Activated T-cell treated with anti-CD3 and anti-CD28 coated beads, Interleukin-2, amount 50 U/mL, for 4 hours (primary cell): ENCODE results near the gene MALAT1. TPM values are rescaled to one million over a fixed set of nuclear protein-coding genes. Genes with fewer than 3 reads are reported as not detected.
"Not testable (repeated sequence)": the region's sequence is repeated elsewhere in the genome, so short reads cannot be mapped to it uniquely, and the experiment has no call there.

Experiments used
- ATAC-seq, 2 donors: fragments of 200-7000 bp; cut with Tn5 transposase; one replicate each; pipeline ENCODE4 v1.10.0; 2021
- DNase-seq: peaks from one replicate; pipeline ENCODE4 v3.0.0-alpha.2; 2020
- H3K27me3 Mint-ChIP-seq: one replicate; pipeline ENCODE4 v1.8.0; 2021; ENCODE audit warnings: low read depth, mixed read lengths
- H3K36me3 Mint-ChIP-seq: one replicate; pipeline ENCODE4 v1.8.0; 2022; ENCODE audit warnings: mixed read lengths; ENCODE audit not compliant: insufficient read depth
- H3K4me1 Mint-ChIP-seq: one replicate; pipeline ENCODE4 v1.8.0; 2021; ENCODE audit warnings: low read depth, mixed read lengths
- H3K4me3 Mint-ChIP-seq: one replicate; pipeline ENCODE4 v1.8.0; 2021; ENCODE audit warnings: mild to moderate bottlenecking, moderate library complexity, mixed read lengths
- H3K9me3 Mint-ChIP-seq: one replicate; pipeline ENCODE4 v1.8.0; 2021; ENCODE audit warnings: mixed read lengths
- total RNA-seq, 3 donors: library from RNA; stranded (reverse); gene quantifications; one replicate each; pipeline ENCODE4 v1.2.1, GENCODE V29; 2021

The MALAT1 gene
- total RNA-seq, 3 donors from 2014 or later = 3,100 to 4,455 (median 3,753) TPM

GRCh38 chr11:65472588-65473277, 26.1 kb upstream of the MALAT1 start:
- not testable (repeated sequence) for ATAC-seq

GRCh38 chr11:65473278-65473860, 25.5 kb upstream of the MALAT1 start:
- DNase-seq (no peak), ATAC-seq (no peak)
- Mint-ChIP-seq H3K4me3 (no peak overlapping the region), H3K27me3 (no peaks in the 10 kb centered on the region), H3K4me1 (peaks cover 35% of the 10 kb centered on the region), H3K9me3 (no peaks in the 10 kb centered on the region), H3K36me3 (no peaks in the 10 kb centered on the region)

More at GRCh38 chr11:65472588-65473277, 26.1 kb upstream of the MALAT1 start:
- H3K27me3 Mint-ChIP-seq, H3K36me3 Mint-ChIP-seq, DNase-seq, H3K9me3 Mint-ChIP-seq: not testable (repeated sequence)
- H3K4me1 Mint-ChIP-seq = peaks cover 38% of the 10 kb centered on the region
- peak overlapping the region; percentile 65 for H3K4me3 Mint-ChIP-seq

GRCh38 chr11:65474864-65475263, 24.0 kb upstream of the MALAT1 start:
- H3K27me3 Mint-ChIP-seq = no peaks in the 10 kb centered on the region
- H3K9me3 Mint-ChIP-seq = no peaks in the 10 kb centered on the region
- H3K4me1 Mint-ChIP-seq = peaks cover 33% of the 10 kb centered on the region
- DNase-seq (no peak), ATAC-seq (no peak)
- H3K4me3 Mint-ChIP-seq = peak overlapping the region; percentile 33
- no peaks in the 10 kb centered on the region for H3K36me3 Mint-ChIP-seq

GRCh38 chr11:65476632-65477148, 22.2 kb upstream of the MALAT1 start:
- H3K4me3 Mint-ChIP-seq = peak overlapping the region; percentile 97
- DNase-seq = no peak
- no peaks in the 10 kb centered on the region for H3K36me3 Mint-ChIP-seq
- ATAC-seq = no peak
- peaks cover 27% of the 10 kb centered on the region for H3K4me1 Mint-ChIP-seq
- H3K27me3 Mint-ChIP-seq = no peaks in the 10 kb centered on the region
- H3K9me3 Mint-ChIP-seq = no peaks in the 10 kb centered on the region

- H3K4me1 Mint-ChIP-seq = peaks cover 21% of the 10 kb centered on the region
- H3K36me3 Mint-ChIP-seq = no peaks in the 10 kb centered on the region
- no peaks in the 10 kb centered on the region for H3K9me3 Mint-ChIP-seq
- peak; percentile 89 for DNase-seq
- H3K4me3 Mint-ChIP-seq = peak overlapping the region; percentile 97
- H3K27me3 Mint-ChIP-seq = no peaks in the 10 kb centered on the region
- peak; percentile 88 to 90 for ATAC-seq
Measured at GRCh38 chr11:65477149-65477965, 21.5 kb upstream of the MALAT1 start.

- peaks cover 17% of the 10 kb centered on the region for H3K4me1 Mint-ChIP-seq
- H3K9me3 Mint-ChIP-seq = no peaks in the 10 kb centered on the region
- no peak overlapping the region for H3K4me3 Mint-ChIP-seq
- H3K36me3 Mint-ChIP-seq = no peaks in the 10 kb centered on the region
- no peak for DNase-seq
- no peaks in the 10 kb centered on the region for H3K27me3 Mint-ChIP-seq
- no peak for ATAC-seq
Measured at GRCh38 chr11:65478388-65479183, 20.3 kb upstream of the MALAT1 start.

GRCh38 chr11:65479184-65480145, 19.4 kb upstream of the MALAT1 start:
- Mint-ChIP-seq H3K27me3 (no peaks in the 10 kb centered on the region), H3K4me3 (no peak overlapping the region), H3K4me1 (peaks cover 17% of the 10 kb centered on the region), H3K9me3 (no peaks in the 10 kb centered on the region), H3K36me3 (no peaks in the 10 kb centered on the region)
- no peak for ATAC-seq
- no peak for DNase-seq

- peaks cover 10% of the 10 kb centered on the region for H3K4me1 Mint-ChIP-seq
Measured at GRCh38 chr11:65482306-65482850, 16.5 kb upstream of the MALAT1 start.

GRCh38 chr11:65485920-65486219, 13.0 kb upstream of the MALAT1 start:
- DNase-seq (no peak), ATAC-seq (no peak)
- no peaks in the 10 kb centered on the region for H3K9me3 Mint-ChIP-seq
- no peaks in the 10 kb centered on the region for H3K36me3 Mint-ChIP-seq
- no peaks in the 10 kb centered on the region for H3K27me3 Mint-ChIP-seq
- peaks cover 15% of the 10 kb centered on the region for H3K4me1 Mint-ChIP-seq
- H3K4me3 Mint-ChIP-seq = no peak overlapping the region

More at GRCh38 chr11:65482306-65482850, 16.5 kb upstream of the MALAT1 start:
- DNase-seq (no peak), ATAC-seq (no peak)
- H3K27me3 Mint-ChIP-seq = no peaks in the 10 kb centered on the region
- H3K36me3 Mint-ChIP-seq = no peaks in the 10 kb centered on the region
- no peak overlapping the region for H3K4me3 Mint-ChIP-seq
- no peaks in the 10 kb centered on the region for H3K9me3 Mint-ChIP-seq

GRCh38 chr11:65486570-65487466, 12.0 kb upstream of the MALAT1 start:
- Mint-ChIP-seq H3K9me3 (no peaks in the 10 kb centered on the region), H3K4me3 (no peak overlapping the region), H3K27me3 (no peaks in the 10 kb centered on the region), H3K4me1 (peaks cover 15% of the 10 kb centered on the region), H3K36me3 (no peaks in the 10 kb centered on the region)
- no peak for ATAC-seq
- DNase-seq = no peak

- ATAC-seq (peak; percentile 11 to 14), DNase-seq (no peak)
- H3K27me3 Mint-ChIP-seq = no peaks in the 10 kb centered on the region
- no peak overlapping the region for H3K4me3 Mint-ChIP-seq
- H3K36me3 Mint-ChIP-seq = no peaks in the 10 kb centered on the region
- H3K4me1 Mint-ChIP-seq = peaks cover 20% of the 10 kb centered on the region
- H3K9me3 Mint-ChIP-seq = no peaks in the 10 kb centered on the region
Measured at GRCh38 chr11:65487467-65488272, 11.2 kb upstream of the MALAT1 start.
